NCI-H2196 (cell line): ENCODE measurements around the gene TGFBR3.

Experiments
- DNase-seq: peaks from one replicate; lab custom pipeline; 2025; ENCODE audit not compliant: unreplicated experiment; lab: John Stamatoyannopoulos, UW

The TGFBR3 gene

DNA sequence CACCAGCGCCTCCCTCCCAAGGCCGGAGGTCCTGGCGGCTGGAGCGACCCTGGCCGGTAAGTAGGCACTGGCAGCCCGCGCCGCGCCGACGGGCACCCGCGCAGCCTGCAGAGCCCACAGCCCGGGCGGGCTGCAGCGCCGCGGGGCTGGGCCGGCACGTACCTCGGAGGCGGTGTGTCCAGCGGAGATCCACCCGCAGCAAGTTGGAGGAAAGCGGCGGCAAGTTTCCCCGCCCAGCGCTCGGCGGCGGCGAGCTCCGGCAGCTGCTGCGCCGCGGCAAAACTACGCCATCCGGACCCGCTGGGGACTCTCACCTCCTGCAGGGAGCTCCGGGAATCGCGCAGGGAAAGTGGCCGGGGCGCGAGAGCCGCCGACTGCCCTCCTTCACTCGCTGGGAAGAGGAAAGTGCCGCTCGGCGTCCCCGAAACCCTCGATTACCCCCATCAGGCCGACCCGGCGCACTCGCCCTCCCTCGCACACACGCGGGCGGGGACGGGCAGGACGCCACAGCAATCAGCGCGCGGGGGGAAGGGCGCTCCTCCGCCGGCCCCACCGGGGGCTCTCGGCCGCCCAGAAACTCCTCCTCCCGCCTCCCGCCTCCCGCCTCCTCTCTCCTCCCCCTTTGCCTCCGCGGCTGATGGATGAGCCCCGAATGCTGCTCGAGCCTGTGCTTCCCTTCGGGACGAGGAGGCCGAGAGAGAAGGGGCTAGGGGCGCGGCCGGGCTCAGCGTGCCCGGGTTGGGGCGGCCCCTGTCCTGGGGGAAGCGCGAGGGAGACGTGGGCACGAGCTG lies at the start of gene TGFBR3:
Gene TGFBR3 (minus strand): TSS at position 436 of the 791 bp plus-strand sequence. CDS start 24,620 bp downstream, outside the sequence.
- peak; percentile 88 for DNase-seq

GRCh38 chr1:91929250-91929649 lies 43.3 kb upstream of the TGFBR3 start:
- DNase-seq: no peak

GRCh38 chr1:91928026-91928425 lies 42.1 kb upstream of the TGFBR3 start:
- DNase-seq: no peak

DNA sequence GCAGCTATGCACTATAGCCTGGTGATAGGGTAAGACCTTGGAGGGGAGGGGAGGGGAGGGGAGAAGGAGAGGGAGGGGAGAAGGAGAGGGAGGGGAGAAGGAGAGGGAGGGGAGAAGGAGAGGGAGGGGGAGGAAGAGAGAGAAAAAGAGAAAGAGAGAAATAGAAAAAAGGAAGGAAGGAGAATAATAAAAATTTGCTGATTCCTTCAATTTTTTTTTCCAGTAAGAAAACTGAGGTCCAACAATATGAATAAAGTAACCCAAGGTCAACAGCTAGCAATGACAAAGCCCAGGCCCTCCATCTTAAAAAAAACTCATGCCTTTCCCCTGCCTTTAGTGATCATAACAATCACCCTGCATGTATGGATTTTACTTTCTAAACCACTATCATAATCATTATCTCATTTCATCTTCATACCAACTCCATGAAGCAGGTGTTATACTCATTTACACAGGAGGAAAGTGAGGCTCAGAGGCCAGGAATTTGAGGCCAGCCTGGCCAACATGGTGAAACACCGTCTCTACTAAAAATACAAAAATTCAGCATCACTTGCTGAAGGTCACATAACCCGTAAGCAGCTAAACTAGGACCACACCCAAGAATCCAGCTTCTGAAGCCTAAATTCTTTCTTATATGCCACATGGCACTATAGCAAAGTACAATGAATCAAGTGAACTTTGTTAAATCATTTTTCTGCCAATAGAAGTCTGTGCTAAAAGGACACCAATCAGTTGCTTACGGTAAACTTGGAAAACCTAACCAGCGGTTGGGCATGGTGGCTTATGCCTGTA lies 39.9 kb upstream of the TGFBR3 start:
- no peak for DNase-seq

GRCh38 chr1:91924146-91924545 lies 38.2 kb upstream of the TGFBR3 start:
- no peak for DNase-seq

- DNase-seq: no peak
These were observed 34.0 kb upstream of the TGFBR3 start for GRCh38 chr1:91919962-91920361.

DNA sequence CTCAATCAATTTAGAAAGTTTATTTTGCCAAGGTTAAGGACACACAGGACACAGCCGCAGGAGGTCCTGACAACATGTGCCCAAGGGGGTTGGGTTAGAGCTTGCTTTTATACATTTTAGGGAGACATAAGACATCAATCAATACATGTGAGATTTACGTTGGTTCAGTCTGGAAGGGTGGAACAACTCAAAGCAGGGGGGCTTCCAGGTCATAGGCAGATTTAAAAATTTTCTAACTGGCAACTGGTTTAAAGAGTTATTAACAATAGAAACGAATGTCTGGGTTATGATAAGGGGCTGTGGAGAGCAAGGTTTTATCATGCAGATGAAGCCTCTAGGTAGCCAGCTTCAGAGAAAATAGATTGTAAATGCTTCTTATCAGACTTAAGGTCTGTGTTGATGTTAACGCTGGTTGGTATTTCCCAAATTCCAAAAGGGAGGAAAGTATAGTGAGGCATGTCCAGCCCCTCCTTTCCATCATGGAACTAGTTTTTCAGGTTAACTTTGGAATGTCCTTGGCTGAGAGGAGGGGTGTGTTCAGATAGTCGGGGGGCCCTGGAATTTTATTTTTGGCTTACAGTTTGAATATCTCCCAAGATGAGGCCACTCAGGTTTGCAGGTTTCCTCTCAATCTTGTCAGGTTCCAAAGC lies 31.0 kb upstream of the TGFBR3 start:
- no peak for DNase-seq

GRCh38 chr1:91916046-91916445 lies 30.1 kb upstream of the TGFBR3 start:
- no peak for DNase-seq

DNA sequence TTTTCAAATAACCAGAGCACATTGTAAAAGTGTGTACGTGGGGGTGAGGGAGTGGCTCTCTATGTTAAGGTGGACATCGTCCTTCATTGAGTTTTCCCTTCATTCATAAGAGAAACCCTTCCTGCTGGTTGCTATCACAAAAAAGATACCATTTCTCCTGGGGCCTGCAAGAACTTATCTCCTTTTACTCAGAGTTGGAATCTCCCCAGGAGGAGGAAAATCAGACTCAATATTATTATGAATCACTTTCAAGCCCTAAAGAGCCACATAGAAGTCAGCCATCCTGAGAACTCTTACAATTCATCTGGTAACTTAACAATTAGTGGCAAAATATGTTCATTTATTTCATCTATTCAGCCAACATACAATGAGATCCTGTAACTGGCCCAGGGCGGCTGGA lies 27.1 kb upstream of the TGFBR3 start:
- DNase-seq: no peak

- DNase-seq: no peak
These were observed 26.3 kb upstream of the TGFBR3 start for GRCh38 chr1:91912266-91912665.

DNA sequence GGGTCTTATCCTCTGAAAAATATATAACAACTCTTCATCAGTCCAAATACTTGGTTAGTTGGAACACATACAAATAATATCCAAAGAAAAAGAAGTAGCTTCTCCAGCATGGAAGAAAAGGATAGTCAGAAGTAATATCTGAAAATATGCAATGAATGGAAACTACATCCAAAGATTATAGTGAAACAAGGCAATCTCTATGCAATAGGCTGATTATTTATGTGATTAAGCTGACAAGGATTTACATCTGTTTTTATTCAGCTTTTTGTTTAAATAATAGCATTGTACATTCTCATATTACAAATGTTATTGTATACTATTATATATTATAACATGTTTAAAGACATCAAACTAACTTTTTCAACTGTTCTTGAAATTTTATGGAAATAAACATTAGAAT lies 15.3 kb upstream of the TGFBR3 start:
- DNase-seq: no peak

DNA sequence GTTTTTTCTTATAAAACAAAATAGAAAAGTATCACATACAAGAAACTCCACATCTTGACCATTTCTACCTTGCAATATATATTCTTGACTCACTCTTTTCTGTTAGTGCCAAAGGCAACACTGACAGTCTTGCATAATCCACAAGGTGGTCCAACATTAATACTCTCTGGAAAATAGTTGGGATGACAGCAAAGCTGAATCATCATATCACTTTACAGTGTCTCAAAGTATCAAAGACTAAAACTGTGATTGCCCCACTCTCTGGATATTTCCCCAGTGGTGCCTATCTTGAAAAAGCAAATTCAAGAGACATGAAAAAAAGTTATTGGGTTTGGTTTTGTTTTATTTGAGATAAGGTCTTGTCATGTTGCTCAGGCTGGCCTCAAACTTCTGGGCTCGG lies 14.6 kb upstream of the TGFBR3 start:
- DNase-seq: no peak

GRCh38 chr1:91897016-91897415 lies 11.1 kb upstream of the TGFBR3 start:
- no peak for DNase-seq

DNA sequence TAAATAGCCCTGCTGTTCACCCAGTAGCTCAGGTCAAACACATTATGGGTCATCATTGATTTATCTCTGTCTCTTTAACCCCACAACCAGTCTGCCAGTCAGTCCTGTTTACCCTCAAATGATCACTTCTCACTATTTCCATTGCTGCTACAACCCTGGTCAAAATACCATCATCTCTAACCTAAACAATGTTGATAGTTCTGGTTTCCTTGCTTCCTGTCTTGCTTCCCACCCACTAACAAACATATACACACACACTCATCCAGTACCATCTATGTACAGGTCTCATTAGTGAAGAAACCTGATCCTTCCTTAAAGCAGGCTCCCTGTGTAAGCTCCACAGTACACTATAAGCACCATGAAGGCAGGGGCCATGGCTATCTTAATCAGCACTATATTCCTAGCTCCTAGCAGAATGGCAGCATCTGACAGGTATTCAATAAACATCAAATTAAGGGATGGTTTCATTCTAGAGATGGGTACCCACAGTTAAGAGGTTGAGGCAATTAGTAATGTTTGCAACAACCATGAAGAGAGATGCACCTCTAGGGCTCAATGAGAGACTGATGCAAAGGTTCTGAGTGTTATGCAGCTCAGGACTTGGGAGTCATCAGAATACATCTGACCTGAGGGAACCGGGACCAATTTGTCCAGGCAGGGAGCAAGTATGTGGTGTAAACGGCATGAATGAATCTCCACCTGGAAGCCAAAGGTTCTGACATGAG lies 10.0 kb upstream of the TGFBR3 start:
- no peak for DNase-seq

DNA sequence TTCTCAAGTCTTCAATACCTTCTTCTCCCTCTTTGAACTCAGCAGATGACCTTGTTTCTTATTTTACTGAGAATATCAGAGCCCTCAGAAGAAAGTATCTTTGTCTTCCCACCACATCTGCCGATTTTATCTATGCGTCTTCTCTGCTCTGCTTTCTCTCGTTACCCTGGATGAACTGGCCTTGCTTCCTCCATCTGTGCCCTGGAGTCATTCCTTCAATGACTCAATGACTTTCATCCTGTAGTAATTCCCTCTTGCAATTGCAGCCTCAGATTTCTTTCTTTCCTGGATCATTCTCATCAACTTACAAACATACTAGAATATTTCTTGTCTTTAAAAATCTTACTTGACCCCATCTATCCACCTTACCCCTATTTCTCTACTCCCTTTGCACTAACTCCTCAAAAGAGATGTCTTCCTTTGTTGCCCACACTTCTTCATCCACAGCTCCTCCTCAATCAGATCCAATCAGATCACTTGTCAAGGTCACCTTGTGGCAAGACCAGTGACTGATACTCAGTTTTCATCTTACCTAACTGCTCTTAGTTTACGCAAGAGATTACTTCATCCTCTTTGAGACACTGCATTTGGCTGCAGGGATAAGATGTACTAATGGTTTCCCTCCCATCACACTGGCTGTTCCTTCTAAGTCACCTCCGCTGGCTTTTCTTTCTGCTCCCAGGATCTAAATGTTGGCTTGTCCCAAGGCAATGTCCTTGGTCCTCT lies 8.2 kb upstream of the TGFBR3 start:
- no peak for DNase-seq

DNA sequence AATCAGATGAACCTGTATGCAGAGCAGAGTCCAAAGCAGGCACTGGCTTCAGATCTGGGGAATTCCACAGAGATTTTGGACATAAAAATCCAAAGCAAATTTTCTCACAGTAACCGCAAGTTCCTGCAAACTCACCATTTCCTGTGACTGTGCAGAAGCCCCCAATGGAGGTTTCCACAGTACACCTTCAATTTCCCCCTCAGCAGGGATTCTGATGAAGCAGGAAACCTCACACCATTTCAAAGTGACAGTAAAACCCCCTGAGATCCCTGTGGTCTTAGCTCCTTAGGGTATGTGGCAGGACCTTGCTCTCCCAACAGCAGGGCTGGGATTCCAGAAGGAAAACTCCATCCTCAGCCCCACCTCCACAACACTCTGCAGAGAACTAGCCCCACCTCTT lies 6.0 kb upstream of the TGFBR3 start:
- no peak for DNase-seq

- DNase-seq: no peak
These were observed 5.5 kb upstream of the TGFBR3 start for GRCh38 chr1:91891454-91891853.

GRCh38 chr1:91889717-91890459 lies 3.9 kb upstream of the TGFBR3 start:
- DNase-seq: peak; percentile 18

DNA sequence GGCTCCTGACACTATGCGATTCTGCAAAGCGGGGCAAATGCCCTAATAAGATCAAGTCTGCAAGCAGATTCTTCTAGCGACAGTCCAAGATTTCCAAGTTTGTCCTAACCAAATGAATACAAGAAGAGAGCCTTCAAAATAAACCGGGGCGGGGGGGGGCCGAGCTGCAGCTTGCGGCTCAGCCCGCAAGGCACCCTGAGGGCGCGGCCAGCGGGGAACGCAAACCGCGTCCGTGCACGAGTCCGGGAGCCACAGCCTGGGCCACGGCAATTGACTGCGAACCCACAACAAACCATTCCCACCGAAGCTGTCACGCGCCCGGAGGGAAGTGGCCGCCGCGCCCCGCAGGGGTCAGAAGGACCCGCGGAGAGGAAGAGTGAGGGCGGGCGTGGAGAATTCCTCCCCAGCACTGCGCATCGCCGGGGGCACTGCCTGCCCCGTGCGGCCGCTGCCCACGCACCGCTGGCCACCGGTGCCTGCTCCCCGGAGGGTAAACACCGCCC lies 687 bp downstream of the TGFBR3 start:
- DNase-seq: no peak
